HEK293T (cell line): ENCODE data around the gene AMPD3.

ENCODE experiments used
- CTBP1 ChIP-seq: fragments of 450-650 bp; IDR thresholded peaks from 2 replicates; pipeline ENCODE4 v1.6.1; 2016; ENCODE audit warnings: borderline replicate concordance
- FOXA1 ChIP-seq: fragments of 450-650 bp; IDR thresholded peaks from 2 replicates; pipeline ENCODE4 v1.6.1; 2016; ENCODE audit warnings: mild to moderate bottlenecking
- FOXM1 ChIP-seq: fragments of 450-650 bp; IDR thresholded peaks from 2 replicates; pipeline ENCODE4 v1.6.1; 2017; ENCODE audit warnings: mild to moderate bottlenecking, borderline replicate concordance
- NFRKB ChIP-seq: fragments of 450-650 bp; IDR thresholded peaks from 2 replicates; pipeline ENCODE4 v1.6.1; 2016; ENCODE audit warnings: mild to moderate bottlenecking, moderate library complexity
- ZNF384 ChIP-seq: fragments of 450-650 bp; IDR thresholded peaks from 2 replicates; pipeline ENCODE4 v1.6.1; 2016

DNA sequence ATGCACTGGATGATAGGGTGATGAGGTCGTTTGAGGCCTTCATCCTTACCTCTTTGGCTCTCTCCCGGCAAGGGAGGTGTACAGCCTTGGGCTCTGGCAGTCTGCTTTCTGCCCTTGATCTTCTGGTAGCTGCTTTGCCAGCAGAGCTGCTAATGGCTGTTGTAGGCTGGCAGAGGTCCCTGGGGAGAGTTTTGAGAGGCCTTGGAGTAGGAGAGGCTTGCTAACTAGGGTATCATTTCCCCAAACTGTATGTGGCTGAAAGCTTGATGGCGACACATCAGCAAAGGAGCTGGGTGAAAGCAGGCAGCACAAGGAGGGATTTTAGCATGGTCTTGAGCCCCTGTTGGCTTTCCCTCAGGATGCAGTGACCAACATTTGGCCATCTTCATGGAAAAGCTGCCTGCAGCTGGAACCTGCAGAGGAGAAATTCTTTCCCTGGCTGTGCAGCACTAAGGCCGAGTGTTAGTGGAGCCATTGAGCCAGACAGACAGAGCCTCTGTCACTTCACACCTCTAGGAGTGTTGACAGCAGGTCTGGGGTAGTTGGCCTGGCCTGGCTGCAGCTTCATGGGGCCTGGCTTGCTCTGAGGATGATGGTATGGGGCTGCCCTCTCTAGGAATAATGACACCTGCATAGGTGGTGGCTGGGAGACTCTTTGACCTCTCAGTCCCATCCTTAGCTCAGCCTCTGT lies 3.5 kb upstream of the AMPD3 start:
- TF ChIP-seq NFRKB (no peak), CTBP1 (no peak), FOXA1 (no peak), FOXM1 (no peak), ZNF384 (no peak)
